Measurements from ENCODE around the gene COG8.

Gene COG8

GRCh38 chr16:69283851-69284250, 55.5 kb downstream of the COG8 start:
- no peak for DNase-seq

GRCh38 chr16:69277413-69277812, 62.0 kb downstream of the COG8 start:
- no peak for DNase-seq
